ENCODE data around the gene F2RL3.
A peak's percentile ranks its signal among the peaks of the same experiment; 100 is the strongest.

F2RL3 gene

GRCh38 chr19:16896146-16897028, 7.6 kb downstream of the F2RL3 start:
- Mint-ChIP-seq H3K4me1 (ENCODE audit: low read depth) (peaks cover 22% of the 10 kb centered on the region), H3K27me3 (peaks cover 16% of the 10 kb centered on the region), H3K27ac (no peak overlapping the region)

GRCh38 chr19:16897029-16897855, 8.4 kb downstream of the F2RL3 start:
- peaks cover 22% of the 10 kb centered on the region for H3K4me1 Mint-ChIP-seq (ENCODE audit: low read depth)
- H3K4me3 Mint-ChIP-seq = peak overlapping the region; percentile 48
- H3K27me3 Mint-ChIP-seq = peaks cover 16% of the 10 kb centered on the region
- no peaks in the 10 kb centered on the region for H3K36me3 Mint-ChIP-seq (ENCODE audit: low read depth)
- H3K27ac Mint-ChIP-seq = peak overlapping the region; percentile 49
- no peaks in the 10 kb centered on the region for H3K9me3 Mint-ChIP-seq

More at GRCh38 chr19:16896146-16897028, 7.6 kb downstream of the F2RL3 start:
- peak overlapping the region; percentile 57 for H3K4me3 Mint-ChIP-seq
- H3K36me3 Mint-ChIP-seq (ENCODE audit: low read depth) = no peaks in the 10 kb centered on the region
- H3K9me3 Mint-ChIP-seq = no peaks in the 10 kb centered on the region

DNA sequence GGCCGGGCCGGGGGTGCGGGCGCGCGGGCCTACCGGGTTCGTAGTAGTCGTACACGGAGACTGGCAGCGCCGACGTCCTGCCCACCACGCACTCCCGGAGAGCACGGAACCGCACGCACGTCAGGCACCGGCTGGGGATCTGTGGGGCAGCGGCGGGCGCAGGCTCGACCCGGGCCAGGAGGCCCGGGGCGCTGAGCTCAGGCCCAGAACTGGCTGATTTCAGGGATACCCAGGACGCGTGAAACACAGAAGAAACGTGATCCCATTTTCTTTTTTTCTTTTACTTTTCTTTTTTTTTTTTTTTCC, 9.0 kb downstream of the F2RL3 start:
- Mint-ChIP-seq H3K36me3 (ENCODE audit: low read depth) (no peaks in the 10 kb centered on the region), H3K9me3 (no peaks in the 10 kb centered on the region), H3K27me3 (peaks cover 16% of the 10 kb centered on the region), H3K27ac (no peak overlapping the region), H3K4me3 (no peak overlapping the region), H3K4me1 (ENCODE audit: low read depth) (peaks cover 22% of the 10 kb centered on the region)

DNA sequence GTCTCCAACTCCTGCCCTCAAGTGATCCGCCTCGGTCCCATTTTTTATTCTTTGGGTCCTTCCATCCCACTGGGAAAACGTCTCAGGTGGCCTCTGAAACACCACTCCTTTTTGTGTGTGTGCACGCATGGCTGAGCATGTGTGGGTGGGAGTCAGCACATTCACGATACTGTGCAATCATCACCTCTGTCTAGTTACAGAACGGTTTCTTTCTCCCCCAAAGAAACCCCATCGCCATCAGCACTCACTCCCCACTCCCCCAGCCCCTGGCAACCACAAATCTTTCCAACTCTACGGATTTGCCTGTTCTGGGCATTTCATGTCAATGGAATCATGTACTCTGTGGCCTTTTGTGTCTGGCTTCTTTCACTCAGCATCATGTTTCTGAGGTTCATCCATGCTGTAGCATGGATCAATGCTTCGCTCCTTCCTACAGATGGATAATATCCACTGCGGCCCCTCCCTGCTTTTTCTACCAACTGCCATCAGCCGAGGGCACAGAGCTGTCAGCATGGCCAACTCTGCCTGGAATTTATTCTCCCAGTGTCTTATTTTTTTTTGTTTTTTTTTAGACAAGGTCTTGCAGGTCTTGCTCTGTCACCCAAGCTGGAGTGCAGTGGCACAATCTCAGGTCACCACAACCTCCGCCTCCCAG, 9.7 kb downstream of the F2RL3 start:
- Mint-ChIP-seq H3K36me3 (ENCODE audit: low read depth) (no peaks in the 10 kb centered on the region), H3K9me3 (no peaks in the 10 kb centered on the region), H3K27ac (no peak overlapping the region), H3K4me3 (peak overlapping the region; percentile 66), H3K27me3 (peaks cover 16% of the 10 kb centered on the region), H3K4me1 (ENCODE audit: low read depth) (peaks cover 20% of the 10 kb centered on the region)

DNA sequence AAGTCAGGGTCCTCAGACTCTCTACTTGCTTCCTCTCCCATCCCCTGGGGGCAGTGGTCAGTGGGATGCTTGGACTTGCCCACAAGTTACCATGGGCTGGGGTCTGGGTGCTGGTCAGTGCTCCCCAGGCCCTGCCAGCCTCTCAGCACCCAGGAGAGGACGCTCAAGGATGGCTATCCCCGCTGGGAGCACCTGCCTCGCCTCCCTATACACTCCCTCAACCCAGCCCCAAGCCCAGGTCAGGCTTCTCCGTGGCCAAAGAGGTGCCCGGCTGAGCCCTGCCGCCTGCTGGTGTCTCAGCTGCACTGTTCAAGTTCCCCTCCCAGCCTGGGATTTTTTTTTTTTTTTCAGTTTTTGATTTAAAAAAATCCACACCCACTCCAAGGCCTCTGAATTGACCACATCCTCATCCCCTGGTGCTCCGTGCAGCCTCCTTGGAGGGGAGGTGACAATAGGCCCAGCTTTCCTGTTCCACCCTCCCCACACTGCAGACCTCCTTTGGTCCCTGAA, 10.8 kb downstream of the F2RL3 start:
- H3K4me3 Mint-ChIP-seq = no peak overlapping the region
- peaks cover 18% of the 10 kb centered on the region for H3K4me1 Mint-ChIP-seq (ENCODE audit: low read depth)
- no peaks in the 10 kb centered on the region for H3K9me3 Mint-ChIP-seq
- H3K36me3 Mint-ChIP-seq (ENCODE audit: low read depth) = no peaks in the 10 kb centered on the region
- no peak overlapping the region for H3K27ac Mint-ChIP-seq
- peaks cover 16% of the 10 kb centered on the region for H3K27me3 Mint-ChIP-seq

GRCh38 chr19:16901491-16902175, 12.8 kb downstream of the F2RL3 start:
- Mint-ChIP-seq H3K4me3 (no peak overlapping the region), H3K27me3 (peaks cover 10% of the 10 kb centered on the region), H3K4me1 (ENCODE audit: low read depth) (peaks cover 15% of the 10 kb centered on the region), H3K36me3 (ENCODE audit: low read depth) (no peaks in the 10 kb centered on the region), H3K27ac (no peak overlapping the region), H3K9me3 (no peaks in the 10 kb centered on the region)

DNA sequence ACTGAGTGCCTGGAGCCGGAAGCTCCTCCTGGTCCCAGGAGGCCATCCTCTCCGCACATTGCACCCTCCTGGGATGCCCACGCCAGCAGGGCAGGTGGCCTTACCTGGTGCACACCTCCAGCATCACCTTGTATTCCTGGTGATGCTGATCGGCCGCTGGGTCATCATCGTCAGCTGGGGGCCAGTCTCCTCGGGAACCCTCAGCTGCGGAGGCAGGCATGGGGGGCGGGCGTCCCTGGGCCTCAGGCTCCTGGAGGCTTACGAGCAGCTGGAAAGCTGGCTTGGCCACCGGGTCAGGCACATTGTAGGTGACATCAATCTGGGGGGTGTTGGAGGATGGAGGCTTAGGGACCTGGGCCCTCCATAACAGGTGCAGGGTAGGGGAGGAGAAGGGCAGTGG, 13.7 kb downstream of the F2RL3 start:
- Mint-ChIP-seq H3K9me3 (no peaks in the 10 kb centered on the region), H3K27me3 (peaks cover 10% of the 10 kb centered on the region), H3K27ac (no peak overlapping the region), H3K4me1 (ENCODE audit: low read depth) (peaks cover 15% of the 10 kb centered on the region), H3K36me3 (ENCODE audit: low read depth) (no peaks in the 10 kb centered on the region), H3K4me3 (no peak overlapping the region)

DNA sequence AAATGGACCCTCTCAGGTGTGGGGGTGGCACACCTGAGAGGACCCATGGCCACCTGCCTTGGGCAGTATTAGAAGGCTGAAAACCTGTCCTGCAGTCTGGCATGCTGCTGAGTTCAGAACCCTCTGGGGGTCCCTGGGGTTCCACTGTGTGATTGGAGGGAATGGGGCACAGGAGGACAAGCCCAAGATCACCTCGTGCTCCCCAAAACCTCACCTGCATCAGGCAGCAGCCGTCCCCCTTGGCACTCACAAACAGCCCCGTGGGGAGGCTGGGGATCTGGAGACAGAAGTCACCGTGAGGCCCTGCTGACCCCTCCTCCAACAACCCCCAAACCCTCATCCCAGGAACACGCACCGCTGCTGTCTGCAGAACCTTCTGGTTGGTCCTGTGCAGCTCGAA, 14.5 kb downstream of the F2RL3 start:
- H3K4me1 Mint-ChIP-seq (ENCODE audit: low read depth) = peaks cover 11% of the 10 kb centered on the region
- H3K9me3 Mint-ChIP-seq = no peaks in the 10 kb centered on the region
- no peak overlapping the region for H3K27ac Mint-ChIP-seq
- H3K27me3 Mint-ChIP-seq = peaks cover 6% of the 10 kb centered on the region
- no peak overlapping the region for H3K4me3 Mint-ChIP-seq
- no peaks in the 10 kb centered on the region for H3K36me3 Mint-ChIP-seq (ENCODE audit: low read depth)

- Mint-ChIP-seq H3K27ac (no peak overlapping the region), H3K4me3 (no peak overlapping the region), H3K27me3 (no peaks in the 10 kb centered on the region), H3K9me3 (no peaks in the 10 kb centered on the region), H3K4me1 (ENCODE audit: low read depth) (peaks cover 4% of the 10 kb centered on the region), H3K36me3 (ENCODE audit: low read depth) (no peaks in the 10 kb centered on the region)
These were observed 15.8 kb downstream of the F2RL3 start for GRCh38 chr19:16904599-16904998.

- H3K4me1 Mint-ChIP-seq (ENCODE audit: low read depth) = no peaks in the 10 kb centered on the region
- H3K27me3 Mint-ChIP-seq = no peaks in the 10 kb centered on the region
- no peak overlapping the region for H3K27ac Mint-ChIP-seq
- H3K4me3 Mint-ChIP-seq = no peak overlapping the region
- H3K36me3 Mint-ChIP-seq (ENCODE audit: low read depth) = peaks cover 12% of the 10 kb centered on the region
- peaks cover 17% of the 10 kb centered on the region for H3K9me3 Mint-ChIP-seq
These were observed 20.0 kb downstream of the F2RL3 start for GRCh38 chr19:16908759-16909158.

DNA sequence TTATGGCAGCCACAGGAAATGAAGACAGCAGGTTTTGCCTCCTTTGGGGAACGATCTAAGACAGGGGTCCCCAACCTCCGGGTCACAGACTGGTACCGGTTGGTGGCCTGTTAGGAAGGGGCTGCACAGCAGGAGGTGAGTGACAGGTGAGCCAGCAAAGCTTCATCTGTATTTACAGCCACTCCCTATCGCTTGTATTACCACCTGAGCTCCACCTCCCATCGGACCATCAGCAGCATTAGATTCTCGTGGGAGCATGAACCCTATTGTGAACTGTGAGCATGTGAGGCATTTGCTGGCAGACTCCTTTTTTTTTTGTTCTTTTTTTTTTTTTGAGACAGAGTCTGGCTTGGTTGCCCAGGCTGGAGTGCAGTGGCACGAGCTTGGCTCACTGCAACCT, 22.2 kb downstream of the F2RL3 start:
- Mint-ChIP-seq H3K4me3 (no peak overlapping the region), H3K27me3 (no peaks in the 10 kb centered on the region), H3K9me3 (peaks cover 17% of the 10 kb centered on the region), H3K27ac (no peak overlapping the region), H3K4me1 (ENCODE audit: low read depth) (no peaks in the 10 kb centered on the region), H3K36me3 (ENCODE audit: low read depth) (peaks cover 14% of the 10 kb centered on the region)

GRCh38 chr19:16912780-16913179, 24.0 kb downstream of the F2RL3 start:
- no peak overlapping the region for H3K4me3 Mint-ChIP-seq
- H3K27me3 Mint-ChIP-seq = no peaks in the 10 kb centered on the region
- no peak overlapping the region for H3K27ac Mint-ChIP-seq
- H3K9me3 Mint-ChIP-seq = peaks cover 17% of the 10 kb centered on the region
- H3K36me3 Mint-ChIP-seq (ENCODE audit: low read depth) = peaks cover 14% of the 10 kb centered on the region
- no peaks in the 10 kb centered on the region for H3K4me1 Mint-ChIP-seq (ENCODE audit: low read depth)

DNA sequence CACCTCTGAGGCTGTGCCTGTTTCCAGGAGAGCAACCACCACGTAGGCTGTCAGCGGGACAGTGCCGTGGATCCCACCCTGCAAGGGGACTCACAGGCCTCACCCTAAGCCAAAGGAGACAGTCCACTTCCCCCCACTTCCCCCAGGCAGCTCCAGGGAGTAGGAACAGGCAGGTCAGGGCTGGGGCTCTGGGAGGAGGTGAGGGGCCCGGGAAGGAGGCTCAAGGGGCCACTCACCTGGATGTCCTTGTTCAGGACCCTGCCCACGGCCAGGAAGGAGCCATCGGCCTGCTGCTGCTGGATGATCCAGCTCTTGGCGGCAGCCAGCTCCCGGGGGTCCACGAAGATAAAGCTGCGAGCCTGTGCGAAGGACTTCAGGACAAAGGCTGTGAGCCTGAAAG, 25.6 kb downstream of the F2RL3 start:
- peaks cover 17% of the 10 kb centered on the region for H3K9me3 Mint-ChIP-seq
- H3K4me1 Mint-ChIP-seq (ENCODE audit: low read depth) = no peaks in the 10 kb centered on the region
- no peak overlapping the region for H3K27ac Mint-ChIP-seq
- H3K27me3 Mint-ChIP-seq = no peaks in the 10 kb centered on the region
- H3K36me3 Mint-ChIP-seq (ENCODE audit: low read depth) = peaks cover 14% of the 10 kb centered on the region
- H3K4me3 Mint-ChIP-seq = no peak overlapping the region

GRCh38 chr19:16915135-16915534, 26.3 kb downstream of the F2RL3 start:
- peaks cover 14% of the 10 kb centered on the region for H3K36me3 Mint-ChIP-seq (ENCODE audit: low read depth)
- no peaks in the 10 kb centered on the region for H3K27me3 Mint-ChIP-seq
- no peaks in the 10 kb centered on the region for H3K4me1 Mint-ChIP-seq (ENCODE audit: low read depth)
- H3K9me3 Mint-ChIP-seq = peaks cover 17% of the 10 kb centered on the region
- H3K27ac Mint-ChIP-seq = no peak overlapping the region
- no peak overlapping the region for H3K4me3 Mint-ChIP-seq
